GM19351 (cell line): ENCODE results near the gene FER.

Experiments
- ATAC-seq: cut with Tn5 transposase; IDR thresholded peaks from one replicate; pipeline ENCODE4 v1.9.1; 2021; ENCODE audit warnings: mild to moderate bottlenecking, moderate library complexity; ENCODE audit not compliant: unreplicated experiment

FER gene

GRCh38 chr5:109102096-109102690 is 354.5 kb downstream of the FER start:
- ATAC-seq, result no peak

GRCh38 chr5:109105631-109106267 is 358.1 kb downstream of the FER start:
- ATAC-seq, result no peak

GRCh38 chr5:109111680-109112079 is 364.0 kb downstream of the FER start:
- ATAC-seq, result no peak

- no peak for ATAC-seq
These were observed 365.9 kb downstream of the FER start for GRCh38 chr5:109113608-109114007.

- no peak for ATAC-seq
These were observed 373.5 kb downstream of the FER start for GRCh38 chr5:109121225-109121624.

GRCh38 chr5:109125755-109126429 is 378.2 kb downstream of the FER start:
- ATAC-seq, result no peak

GRCh38 chr5:109126481-109126880 is 378.8 kb downstream of the FER start:
- ATAC-seq, result no peak

GRCh38 chr5:109136906-109137305 is 389.2 kb downstream of the FER start:
- ATAC-seq, result no peak

- ATAC-seq, result no peak
These were observed 393.8 kb downstream of the FER start for GRCh38 chr5:109141222-109142200.

GRCh38 chr5:109143031-109143430 is 395.3 kb downstream of the FER start:
- no peak for ATAC-seq

GRCh38 chr5:109145139-109145538 is 397.4 kb downstream of the FER start:
- ATAC-seq, result no peak

GRCh38 chr5:109146591-109146990 is 398.9 kb downstream of the FER start:
- ATAC-seq, result no peak

- ATAC-seq, result no peak
These were observed 404.9 kb downstream of the FER start for GRCh38 chr5:109152565-109152964.

- peak; percentile 82 for ATAC-seq
These were observed 407.9 kb downstream of the FER start for GRCh38 chr5:109155625-109156024.

- no peak for ATAC-seq
These were observed 409.2 kb downstream of the FER start for GRCh38 chr5:109156885-109157284.

- no peak for ATAC-seq
These were observed 412.8 kb downstream of the FER start for GRCh38 chr5:109160468-109160867.

GRCh38 chr5:109161914-109162683 is 414.4 kb downstream of the FER start:
- ATAC-seq, result peak; percentile 86

GRCh38 chr5:109163336-109163735 is 415.6 kb downstream of the FER start:
- no peak for ATAC-seq

- ATAC-seq, result no peak
These were observed 416.3 kb downstream of the FER start for GRCh38 chr5:109164001-109164400.

GRCh38 chr5:109167586-109167985 is 419.9 kb downstream of the FER start:
- no peak for ATAC-seq
